Uterus (tissue), 4 donors: ENCODE measurements around the gene NCEH1. TPM values are rescaled to one million over a fixed set of nuclear protein-coding genes. Genes with fewer than 3 reads are reported as not detected.
"Not testable (repeated sequence)": the region's sequence is repeated elsewhere in the genome, so short reads cannot be mapped to it uniquely, and the experiment has no call there.

Experiments used
- DNase-seq, 2 donors: peaks; one replicate each; pipeline ENCODE4 v3.0.0-alpha.2; 2019 to 2020
- H3K27ac ChIP-seq, 2 donors: fragments of 200-600 bp; sonication (generic); 1 replicate in 1 of 2; 2 replicates in 1 of 2; pipeline ENCODE4 v1.5.1; 2016 to 2018
- H3K27me3 ChIP-seq, 2 donors: fragments of 200-600 bp; sonication (generic); one replicate each; pipeline ENCODE4 v1.5.1; 2018 to 2019; ENCODE audit warnings: control low read depth in 1 of 2
- H3K36me3 ChIP-seq, 2 donors: fragments of 200-600 bp; sonication (generic); one replicate each; pipeline ENCODE4 v1.5.1; 2019; ENCODE audit warnings: control low read depth in 1 of 2
- H3K4me1 ChIP-seq, 2 donors: fragments of 200-600 bp; sonication (generic); one replicate each; pipeline ENCODE4 v1.5.1; 2018 to 2019; ENCODE audit warnings: control low read depth in 1 of 2
- H3K4me3 ChIP-seq, 2 donors: fragments of 200-600 bp; sonication (generic); 1 replicate in 1 of 2; 2 replicates in 1 of 2; pipeline ENCODE4 v1.5.1; 2018 to 2019; ENCODE audit warnings: mild to moderate bottlenecking in 1 of 2
- H3K9me3 ChIP-seq, 2 donors: fragments of 200-600 bp; sonication (generic); one replicate each; pipeline ENCODE4 v1.5.1; 2019; ENCODE audit warnings: control low read depth in 1 of 2
- POLR2A ChIP-seq, 2 donors: fragments of 450-650 bp; IDR thresholded peaks; one replicate each; pipeline ENCODE4 v1.6.1; 2016; ENCODE audit warnings: antibody characterized with exemption in 2 of 2, mild to moderate bottlenecking in 1 of 2, moderate library complexity in 1 of 2
- intact Hi-C: fragments of 100-400 bp; cut with DNase I; formaldehyde crosslinking; loops from one replicate; pipeline ENCODE4 v1.15.1; 2023; ENCODE audit warnings: low total_unique reads
- total RNA-seq, 4 donors: library from RNA; depleted of rRNA in 3 of 4; stranded (reverse); fragments of >200 nt in 3 of 4; gene quantifications; one replicate each; pipeline versions ENCODE4 v1.1.0 to v1.2.4, GENCODE V29; 2014 to 2023
- TF ChIP-seq, protein P1 (sequence below), 4 experiments: fragments of 200-600 bp in 2 of 4; fragments of 450-650 bp in 2 of 4; sonication (generic) in 2 of 4; IDR thresholded peaks; one replicate each; pipeline ENCODE4 v1.5.1; 2016 to 2019; ENCODE audit warnings: antibody characterized with exemption in 4 of 4, mild to moderate bottlenecking in 2 of 4, moderate library complexity in 1 of 4
- donor health status: DM: yes; HTN: yes; CAD: no.

Gene NCEH1
- total RNA-seq, 4 donors from 2014 or later = 1.8 to 5.8 (median 5.4) TPM

DNA sequence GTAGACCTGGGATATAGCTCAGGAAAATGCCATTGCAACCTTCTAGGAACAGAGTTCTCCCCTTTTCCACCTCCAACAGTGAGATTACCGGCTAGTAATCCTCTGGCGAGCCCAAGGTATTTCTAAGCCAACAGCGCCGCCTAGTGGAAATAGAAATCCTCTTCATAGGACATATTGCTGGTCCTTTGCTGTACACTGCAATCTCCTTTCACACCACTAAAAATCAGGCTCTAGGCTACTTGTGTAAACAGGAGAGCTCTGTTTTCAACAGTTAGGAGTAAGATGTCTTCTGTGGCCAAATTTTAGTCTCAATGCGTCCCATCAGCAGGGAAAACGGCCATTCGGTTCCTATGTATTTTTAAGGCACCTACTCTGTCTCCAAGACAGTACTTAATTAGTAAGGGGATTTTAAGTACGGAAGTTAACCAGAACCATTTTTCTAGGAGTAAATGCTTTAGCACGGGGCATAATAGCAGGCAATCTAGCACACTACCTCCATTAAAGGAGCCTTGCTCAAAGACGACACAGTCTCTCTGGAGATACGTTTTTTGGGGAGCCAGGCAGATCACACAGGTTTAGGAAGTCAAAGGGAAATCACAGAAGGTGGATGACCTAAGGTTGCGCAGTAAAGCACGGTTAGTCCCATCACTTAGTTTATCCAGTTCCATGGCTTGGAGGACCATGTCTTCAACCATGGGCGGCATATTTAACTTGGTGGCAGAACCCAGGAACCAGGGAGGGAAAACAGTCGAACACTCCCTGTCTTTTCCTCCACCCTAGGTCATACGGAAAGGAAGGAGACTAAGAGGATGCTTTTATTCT, 43.8 kb downstream of the NCEH1 start:
- no peaks in the 10 kb centered on the region for H3K9me3 ChIP-seq
- H3K36me3 ChIP-seq = no peaks in the 10 kb centered on the region
- TF ChIP-seq, protein P1, sequence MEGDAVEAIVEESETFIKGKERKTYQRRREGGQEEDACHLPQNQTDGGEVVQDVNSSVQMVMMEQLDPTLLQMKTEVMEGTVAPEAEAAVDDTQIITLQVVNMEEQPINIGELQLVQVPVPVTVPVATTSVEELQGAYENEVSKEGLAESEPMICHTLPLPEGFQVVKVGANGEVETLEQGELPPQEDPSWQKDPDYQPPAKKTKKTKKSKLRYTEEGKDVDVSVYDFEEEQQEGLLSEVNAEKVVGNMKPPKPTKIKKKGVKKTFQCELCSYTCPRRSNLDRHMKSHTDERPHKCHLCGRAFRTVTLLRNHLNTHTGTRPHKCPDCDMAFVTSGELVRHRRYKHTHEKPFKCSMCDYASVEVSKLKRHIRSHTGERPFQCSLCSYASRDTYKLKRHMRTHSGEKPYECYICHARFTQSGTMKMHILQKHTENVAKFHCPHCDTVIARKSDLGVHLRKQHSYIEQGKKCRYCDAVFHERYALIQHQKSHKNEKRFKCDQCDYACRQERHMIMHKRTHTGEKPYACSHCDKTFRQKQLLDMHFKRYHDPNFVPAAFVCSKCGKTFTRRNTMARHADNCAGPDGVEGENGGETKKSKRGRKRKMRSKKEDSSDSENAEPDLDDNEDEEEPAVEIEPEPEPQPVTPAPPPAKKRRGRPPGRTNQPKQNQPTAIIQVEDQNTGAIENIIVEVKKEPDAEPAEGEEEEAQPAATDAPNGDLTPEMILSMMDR (IDR thresholded peaks at IDR 0.05) = peak; percentile 71 to 87 (median 84)
- TF ChIP-seq POLR2A (IDR thresholded peaks at IDR 0.05) = no peak
- H3K4me3 ChIP-seq = no peak overlapping the region
- DNase-seq = peak; percentile 65 to 79
- no peaks in the 10 kb centered on the region for H3K27me3 ChIP-seq
- H3K27ac ChIP-seq = no peak overlapping the region
- H3K4me1 ChIP-seq = no peaks in the 10 kb centered on the region
- intact Hi-C loops = no loop called here

DNA sequence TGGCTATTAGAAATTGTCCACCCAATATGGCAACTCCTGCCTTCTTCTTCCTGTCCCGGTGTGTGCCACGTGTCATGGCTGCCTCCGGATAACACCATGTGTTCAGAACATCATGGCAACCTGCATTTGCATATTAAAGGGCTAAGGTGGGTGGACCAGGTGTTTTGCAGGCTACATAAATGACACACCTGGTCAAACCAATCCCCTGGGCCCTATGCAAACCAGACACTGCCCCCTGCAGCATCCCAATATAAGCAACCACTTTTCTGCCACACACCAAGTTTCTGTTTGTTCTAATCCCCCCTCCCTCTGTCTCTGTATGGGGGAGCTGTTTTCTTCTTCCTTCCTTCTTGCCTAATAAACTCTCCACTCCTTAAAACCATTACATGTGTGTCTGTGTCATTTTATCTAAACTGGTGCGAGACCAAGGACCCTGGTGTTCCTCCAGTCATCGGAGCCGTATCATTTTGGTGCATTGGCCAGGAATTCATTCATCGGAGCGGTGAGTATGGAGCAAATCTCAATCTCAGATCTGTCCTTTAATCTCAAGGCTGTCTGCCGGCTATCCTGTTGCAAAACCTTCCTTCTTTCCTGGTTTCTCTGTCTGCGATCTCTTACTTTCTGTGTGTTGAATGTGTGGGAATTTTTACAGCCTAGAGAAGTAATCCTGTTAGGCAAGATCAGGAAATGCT, 44.5 kb downstream of the NCEH1 start:
- no peak overlapping the region for H3K27ac ChIP-seq
- H3K9me3 ChIP-seq = no peaks in the 10 kb centered on the region
- no peaks in the 10 kb centered on the region for H3K36me3 ChIP-seq
- no peak overlapping the region for H3K4me3 ChIP-seq
- TF ChIP-seq, protein P1 (IDR thresholded peaks at IDR 0.05) = no peak
- TF ChIP-seq POLR2A (IDR thresholded peaks at IDR 0.05) = no peak
- H3K4me1 ChIP-seq = no peaks in the 10 kb centered on the region
- DNase-seq = no peak
- no peaks in the 10 kb centered on the region for H3K27me3 ChIP-seq
- intact Hi-C loops = no loop called here

DNA sequence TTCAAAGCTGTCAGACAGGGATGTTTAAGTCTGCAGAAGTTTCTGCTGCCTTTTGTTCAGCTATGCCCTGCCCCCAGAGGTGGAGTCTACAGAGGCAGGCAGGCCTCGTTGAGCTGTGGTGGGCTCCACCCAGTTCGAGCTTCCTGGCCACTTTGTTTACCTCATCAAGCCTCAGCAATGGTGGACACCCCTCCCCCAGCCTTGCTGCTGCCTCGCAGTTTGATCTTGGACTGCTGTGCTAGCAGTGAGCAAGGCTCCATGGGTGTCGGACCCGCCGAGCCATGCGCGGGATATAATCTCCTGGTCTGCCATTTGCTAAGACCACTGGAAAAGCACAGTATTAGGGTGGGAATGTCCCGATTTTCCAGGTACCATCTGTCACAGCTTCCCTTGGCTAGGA, 45.4 kb downstream of the NCEH1 start:
- H3K27me3 ChIP-seq, H3K36me3 ChIP-seq, H3K9me3 ChIP-seq, H3K4me1 ChIP-seq, H3K4me3 ChIP-seq, DNase-seq, intact Hi-C loops, H3K27ac ChIP-seq: not testable (repeated sequence)

GRCh38 chr3:172660421-172660820, 50.4 kb downstream of the NCEH1 start:
- H3K27me3 ChIP-seq, H3K9me3 ChIP-seq, H3K4me1 ChIP-seq, H3K4me3 ChIP-seq, DNase-seq, H3K27ac ChIP-seq, intact Hi-C loops, H3K36me3 ChIP-seq: not testable (repeated sequence)

DNA sequence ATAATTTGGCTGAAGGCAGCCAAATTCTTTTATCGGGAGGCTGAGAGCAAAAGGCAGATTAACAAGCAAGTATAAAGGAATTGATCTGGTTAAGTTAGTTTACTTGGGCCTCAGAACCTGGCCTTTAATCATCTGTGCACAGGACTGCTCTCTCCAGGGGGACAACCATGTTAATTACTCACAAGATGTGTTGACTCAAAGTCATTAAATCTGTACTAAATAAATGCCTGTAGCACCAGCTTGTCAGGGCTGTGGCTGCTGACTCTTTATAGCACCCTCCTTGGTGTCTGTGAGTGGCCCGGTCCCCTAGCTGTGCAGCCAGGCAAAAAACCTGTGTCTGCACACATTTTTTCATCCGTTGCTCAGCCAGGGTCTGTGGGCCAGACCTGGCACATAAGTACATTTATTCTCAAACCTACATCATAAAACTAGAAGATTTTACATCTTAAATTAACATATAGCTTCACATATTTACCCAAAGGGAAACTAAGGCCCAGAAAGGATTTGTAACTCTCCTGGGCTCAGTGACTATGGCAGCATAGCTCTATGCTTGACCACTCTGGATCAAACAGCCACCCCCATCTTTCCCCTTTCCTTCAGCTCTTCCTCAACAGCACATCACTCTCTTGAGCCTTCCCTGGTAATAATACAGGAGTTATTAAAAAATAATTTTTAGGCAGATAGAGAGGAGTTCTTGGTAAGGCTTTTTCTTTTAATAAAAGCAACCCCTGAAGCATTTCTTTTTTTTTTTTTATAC, 51.4 kb downstream of the NCEH1 start:
- intact Hi-C loops = no loop called here
- H3K36me3 ChIP-seq = no peaks in the 10 kb centered on the region
- peak overlapping the region in 1 of 2 donors; percentile 10 for H3K27ac ChIP-seq
- no peaks in the 10 kb centered on the region for H3K9me3 ChIP-seq
- DNase-seq = no peak
- no peaks in the 10 kb centered on the region for H3K4me1 ChIP-seq
- no peak overlapping the region for H3K4me3 ChIP-seq
- H3K27me3 ChIP-seq = no peaks in the 10 kb centered on the region
- TF ChIP-seq, protein P1 (IDR thresholded peaks at IDR 0.05) = no peak
- no peak for TF ChIP-seq POLR2A (IDR thresholded peaks at IDR 0.05)
